Dedifferentiated amniotic fluid mesenchymal stem cell (primary cell): Measurements from ENCODE around the gene KSR2.
A peak's percentile ranks its signal among the peaks of the same experiment; 100 is the strongest.
"Not testable (repeated sequence)": the region's sequence is repeated elsewhere in the genome, so short reads cannot be mapped to it uniquely, and the experiment has no call there.

ENCODE experiments used
- DNase-seq: peaks from one replicate; pipeline ENCODE4 v3.0.0-alpha.2; 2016; ENCODE audit errors: extremely low spot score

Gene KSR2

DNA sequence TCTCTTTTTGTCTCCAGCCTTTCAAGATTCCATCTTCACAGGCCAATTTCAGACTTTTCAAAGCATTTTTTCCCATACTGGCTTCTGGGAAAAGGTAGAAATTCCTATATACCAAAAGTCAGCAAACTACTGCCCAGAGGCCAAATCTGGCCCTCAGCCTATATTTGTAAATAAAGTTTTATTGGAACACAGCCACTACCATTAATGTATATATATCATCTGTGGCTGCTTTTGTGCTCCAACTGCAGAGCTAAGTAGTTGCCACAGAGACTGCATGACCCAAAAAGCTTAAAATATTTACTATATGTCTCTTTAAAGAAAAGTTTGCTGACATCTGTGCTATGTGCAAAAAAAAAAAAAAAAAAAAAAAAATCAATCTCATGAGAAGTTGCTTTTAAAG is 76.3 kb downstream of the KSR2 start:
- DNase-seq, result no peak

DNA sequence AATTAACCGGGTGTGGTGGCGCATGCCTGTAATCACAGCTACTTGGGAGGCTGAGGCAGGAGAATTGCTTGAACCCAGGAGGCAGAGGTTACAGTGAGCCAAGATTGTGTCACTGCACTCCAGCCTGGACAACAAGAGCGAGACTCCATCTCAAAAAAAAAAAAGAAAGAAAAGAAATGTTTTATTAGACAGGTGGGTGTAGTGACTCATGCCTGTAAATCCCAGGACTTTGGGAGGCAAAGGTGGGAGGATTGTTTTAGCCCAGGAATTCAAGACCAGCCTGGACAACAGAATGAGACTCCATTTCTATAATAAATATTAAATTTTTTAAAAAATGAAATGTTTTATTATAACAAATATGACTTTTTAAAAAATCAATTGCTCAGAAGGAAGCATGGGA is 77.5 kb downstream of the KSR2 start:
- DNase-seq, result not testable (repeated sequence)

DNA sequence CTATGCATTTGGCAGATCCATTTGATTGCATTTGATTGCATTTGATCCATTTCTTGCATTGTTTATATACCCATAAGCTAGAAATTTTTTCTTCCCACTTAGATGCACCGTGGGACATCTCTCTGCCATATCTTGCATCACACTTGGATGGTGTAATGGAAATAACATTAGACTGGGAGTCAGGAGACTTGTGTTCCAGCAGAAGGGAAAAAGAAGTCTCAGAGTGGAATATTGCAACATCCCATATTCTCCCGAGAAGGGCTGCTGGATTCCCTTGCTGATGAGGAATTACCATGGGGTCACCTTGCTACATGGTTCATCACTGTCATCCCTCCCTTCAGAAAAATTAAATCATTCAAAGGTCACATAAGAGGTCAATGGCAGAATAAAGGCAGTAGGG is 78.1 kb downstream of the KSR2 start:
- no peak for DNase-seq

DNA sequence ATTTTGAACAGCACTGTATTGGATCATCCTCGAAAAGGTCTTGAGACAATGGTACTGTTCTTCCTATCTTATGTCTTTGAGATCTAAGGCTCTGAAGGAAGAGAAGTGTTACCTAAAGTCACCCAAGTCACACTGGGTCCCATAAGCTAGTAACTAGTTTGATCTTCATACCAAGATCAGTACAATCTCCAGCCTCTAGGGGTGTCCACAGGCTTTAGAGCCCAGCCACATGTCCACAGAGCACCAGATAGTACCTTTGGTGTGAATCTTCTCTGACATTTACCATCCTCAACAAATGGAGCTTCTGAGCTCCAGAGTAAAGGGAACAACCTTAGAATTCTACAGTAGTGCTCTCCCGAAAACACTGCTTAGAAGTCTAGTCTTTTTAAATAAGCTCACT is 78.7 kb downstream of the KSR2 start:
- DNase-seq, result no peak

DNA sequence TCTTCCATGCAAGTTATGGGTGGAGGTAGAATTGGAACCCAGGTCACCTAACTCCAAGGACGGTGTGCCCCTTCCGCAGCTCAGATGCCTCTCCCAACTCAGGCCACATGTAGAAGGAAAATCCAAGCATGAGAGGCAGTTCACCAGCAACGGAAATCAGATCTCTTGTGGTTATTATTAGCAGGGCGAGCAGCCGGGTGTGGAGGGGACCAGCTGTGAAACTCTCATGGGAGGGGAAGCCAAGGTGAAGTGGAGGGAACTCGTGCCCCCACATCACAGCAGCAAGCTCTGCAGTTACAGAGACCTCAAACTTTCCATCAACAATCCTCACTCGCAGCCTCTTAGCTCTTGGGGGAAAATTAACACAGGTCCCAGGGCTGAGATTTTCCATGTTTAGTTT is 79.7 kb downstream of the KSR2 start:
- no peak for DNase-seq

DNA sequence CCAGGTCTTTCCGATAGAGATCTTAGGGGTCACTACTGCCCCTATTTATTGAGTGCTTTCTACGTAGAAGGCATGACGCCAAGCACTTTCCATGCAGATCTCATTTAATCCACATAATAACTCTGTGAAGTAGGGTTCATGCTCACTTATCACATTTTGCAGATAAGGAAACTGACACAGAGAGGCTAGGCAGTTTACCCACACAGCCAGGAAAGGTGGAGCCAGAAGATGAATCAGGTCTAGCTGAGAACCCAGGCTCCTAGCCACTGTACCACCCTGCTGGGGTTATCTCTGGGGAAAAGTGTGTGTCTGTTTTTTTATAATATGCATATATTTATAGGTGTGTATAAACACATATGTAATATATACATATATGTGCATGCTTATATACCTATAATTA is 83.6 kb downstream of the KSR2 start:
- no peak for DNase-seq

DNA sequence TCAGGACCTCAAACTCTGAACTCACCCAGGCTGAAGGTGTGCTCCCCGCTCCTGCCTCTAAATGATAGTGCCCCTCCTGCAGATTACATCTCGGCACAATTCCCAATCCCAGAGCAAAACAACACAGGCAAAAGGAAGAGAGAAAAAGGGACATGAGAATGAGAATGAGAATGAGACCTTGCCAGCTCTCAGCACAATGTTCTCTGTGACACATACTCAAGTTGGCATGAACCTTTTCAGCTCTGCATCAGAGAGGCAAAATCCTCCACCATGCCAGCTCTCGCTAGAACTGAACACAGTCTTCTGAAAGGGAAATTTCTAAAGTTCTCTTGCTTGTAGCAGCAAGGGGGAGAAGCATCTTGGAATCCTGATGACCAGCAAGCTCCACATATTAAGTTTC is 84.6 kb downstream of the KSR2 start:
- DNase-seq, result no peak

DNA sequence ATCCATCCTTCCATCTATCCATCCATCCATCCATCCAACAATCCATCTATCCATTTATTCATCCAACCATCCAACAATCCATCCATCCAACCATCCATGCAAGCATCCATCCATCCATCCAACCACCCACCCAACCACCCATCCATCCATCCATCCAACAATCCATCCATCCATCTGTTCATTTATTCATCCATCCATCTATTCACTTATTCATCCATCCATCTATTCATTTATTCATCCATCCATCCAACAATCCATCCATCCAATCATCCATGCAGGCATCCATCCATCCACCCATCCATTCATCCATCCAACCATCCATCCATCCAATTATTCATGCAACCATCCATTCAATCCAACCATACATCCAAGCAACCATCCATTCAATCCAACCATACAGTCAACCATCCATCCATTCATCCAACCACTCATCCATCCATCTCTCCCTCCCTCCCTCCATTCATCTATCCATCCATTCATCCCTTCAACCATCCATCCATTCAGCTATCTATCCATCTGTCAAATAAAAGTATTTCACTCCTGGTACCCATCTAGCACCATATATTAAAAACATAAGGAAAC is 86.1 kb downstream of the KSR2 start:
- no peak for DNase-seq

DNA sequence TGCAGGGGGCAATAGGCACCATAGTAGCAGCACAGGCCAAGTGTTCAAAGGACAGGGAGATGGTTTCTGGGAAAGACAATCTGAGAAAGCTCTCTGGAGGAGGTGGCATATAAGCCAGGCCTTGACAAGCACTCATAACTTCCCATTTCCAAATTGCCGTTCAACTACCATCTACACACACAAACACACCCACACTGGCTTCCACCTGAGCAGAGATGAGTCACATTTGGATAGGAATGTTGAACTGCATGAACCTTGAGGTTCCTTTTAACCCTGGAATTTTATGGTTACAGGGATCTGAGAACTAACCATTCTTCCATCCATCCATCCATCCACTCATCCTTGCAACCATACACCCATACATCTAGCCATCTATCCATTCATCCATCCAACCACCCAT is 86.6 kb downstream of the KSR2 start:
- DNase-seq, result no peak

DNA sequence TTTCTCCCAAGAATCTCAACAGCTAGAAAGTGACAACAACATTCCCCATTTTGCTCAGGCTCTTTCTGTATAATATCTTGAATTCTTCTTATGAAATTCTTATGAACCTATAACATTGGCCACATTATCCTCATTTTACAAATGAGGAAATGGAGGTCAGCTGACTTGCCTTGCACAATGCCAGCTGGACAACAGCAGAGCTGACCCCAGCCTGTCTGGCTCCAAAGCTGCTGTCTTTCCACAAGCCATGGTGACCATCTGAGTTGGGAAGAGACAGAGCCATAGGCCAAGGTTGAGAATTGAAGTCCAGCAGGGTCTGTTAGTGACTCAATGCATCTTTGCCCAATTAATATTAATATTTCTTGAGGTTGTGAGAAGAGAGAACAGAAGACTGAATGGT is 87.3 kb downstream of the KSR2 start:
- no peak for DNase-seq

DNA sequence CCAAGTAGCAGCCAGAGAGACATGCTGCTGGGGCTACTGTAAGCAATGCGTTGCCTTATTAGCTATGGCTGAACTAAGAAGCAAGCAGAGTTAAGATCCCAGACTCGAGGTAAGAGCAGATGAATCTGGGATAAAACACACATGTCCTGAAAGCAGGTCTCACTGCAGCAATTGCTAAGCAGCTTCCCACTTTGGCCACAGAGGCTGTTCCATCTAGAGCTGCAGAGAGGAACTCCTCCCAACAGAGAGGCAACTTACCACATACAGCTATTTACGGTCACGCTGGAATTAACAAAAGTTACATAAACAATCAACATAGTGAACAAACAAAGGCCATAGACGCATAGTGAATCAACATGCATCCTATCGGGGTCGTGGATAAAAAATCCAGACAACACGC is 90.2 kb downstream of the KSR2 start:
- no peak for DNase-seq

DNA sequence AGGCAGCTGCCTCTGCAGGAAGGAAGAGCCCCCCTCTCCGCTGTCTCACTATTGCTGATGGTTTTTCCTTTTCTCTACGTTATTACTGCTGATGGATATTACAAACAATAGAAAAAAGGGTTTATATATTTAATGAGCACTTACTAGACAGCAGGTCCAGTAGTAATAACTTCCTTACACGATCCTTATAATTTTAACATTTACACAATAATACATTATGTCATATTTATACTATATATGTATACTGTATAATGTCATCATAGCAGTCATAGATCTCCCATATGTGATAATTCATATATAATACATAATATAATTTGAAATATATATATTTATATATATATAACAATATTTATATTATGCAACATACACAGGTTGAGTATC is 92.4 kb downstream of the KSR2 start:
- no peak for DNase-seq

DNA sequence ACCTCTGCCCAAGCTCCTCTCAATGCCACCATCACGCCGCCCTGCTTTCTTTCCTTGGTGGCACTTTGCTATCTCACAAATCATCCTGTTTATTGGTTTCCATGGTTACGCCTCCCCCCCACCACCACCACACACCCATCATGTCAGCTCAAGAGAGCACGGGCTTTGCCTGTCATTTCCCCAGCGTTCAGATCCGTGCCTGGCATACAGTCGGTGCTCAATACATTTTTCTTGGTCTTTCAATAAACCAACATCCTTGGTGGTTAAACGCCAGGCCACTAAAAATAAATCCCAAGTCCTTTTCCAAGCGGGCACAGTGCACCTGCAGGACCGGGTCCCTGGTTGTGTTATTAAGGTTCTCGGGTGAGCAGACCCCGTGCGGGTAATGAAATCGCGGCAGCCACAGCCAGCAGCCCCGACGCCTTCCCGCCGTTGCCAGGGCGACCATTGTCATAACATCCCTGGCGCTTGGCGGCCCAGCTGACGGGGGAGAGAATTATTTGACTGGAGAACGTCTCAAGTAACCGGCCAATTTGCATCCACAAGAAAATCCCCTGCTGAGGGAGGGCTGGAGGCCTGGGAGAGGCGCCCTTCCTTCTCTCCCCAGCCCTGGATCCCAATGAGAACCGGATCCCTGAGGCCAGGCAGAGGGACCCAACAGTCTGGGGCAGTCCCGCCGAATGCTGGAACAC is 92.9 kb downstream of the KSR2 start:
- DNase-seq, result no peak

DNA sequence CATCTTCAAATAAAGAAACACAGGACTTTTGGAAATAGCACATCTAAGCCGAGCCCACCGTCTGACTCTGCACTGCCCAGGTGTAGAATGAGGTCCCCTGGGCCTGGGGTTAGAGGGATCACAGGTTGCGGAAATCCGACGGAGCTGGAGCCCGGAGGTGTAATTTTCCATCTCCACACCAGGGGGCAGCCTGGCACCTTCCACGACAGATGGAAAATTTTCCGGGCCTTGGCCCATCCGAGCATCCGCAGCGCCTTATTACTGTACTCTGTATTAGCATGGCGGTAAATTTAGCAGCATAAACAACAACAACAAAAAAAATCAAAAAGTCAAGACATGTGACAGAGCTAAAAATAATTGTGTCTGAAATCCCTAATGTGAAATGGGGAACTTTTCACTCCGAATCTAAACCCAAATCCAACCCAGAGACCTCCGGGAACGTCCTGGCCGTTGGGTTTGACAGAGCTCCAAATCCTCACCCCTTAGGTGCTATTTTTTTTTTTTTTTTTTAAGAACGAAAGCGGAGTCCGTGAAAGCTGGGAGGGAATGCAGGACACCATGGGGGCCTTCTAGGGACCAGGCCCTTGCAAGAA is 93.9 kb downstream of the KSR2 start:
- peak; percentile 49 for DNase-seq

DNA sequence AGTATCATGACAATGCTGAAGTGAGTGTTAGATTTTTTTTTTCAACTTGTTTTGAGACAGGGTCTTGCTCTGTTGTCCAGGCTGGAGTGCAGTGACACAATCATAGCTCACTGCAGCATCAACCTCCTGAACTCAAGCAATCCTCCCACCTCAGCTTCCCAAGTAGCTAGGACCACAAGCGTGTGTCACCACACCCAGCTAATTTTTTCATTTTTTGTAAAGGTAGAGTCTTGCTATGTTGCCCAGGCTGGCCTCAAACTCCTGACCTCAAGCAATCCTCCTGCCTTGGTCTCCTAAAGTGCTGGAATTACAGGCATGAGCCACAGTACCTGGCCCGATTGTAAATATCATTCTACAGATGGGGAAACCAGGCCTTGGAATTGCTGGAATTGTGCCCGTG is 94.6 kb downstream of the KSR2 start:
- not testable (repeated sequence) for DNase-seq

DNA sequence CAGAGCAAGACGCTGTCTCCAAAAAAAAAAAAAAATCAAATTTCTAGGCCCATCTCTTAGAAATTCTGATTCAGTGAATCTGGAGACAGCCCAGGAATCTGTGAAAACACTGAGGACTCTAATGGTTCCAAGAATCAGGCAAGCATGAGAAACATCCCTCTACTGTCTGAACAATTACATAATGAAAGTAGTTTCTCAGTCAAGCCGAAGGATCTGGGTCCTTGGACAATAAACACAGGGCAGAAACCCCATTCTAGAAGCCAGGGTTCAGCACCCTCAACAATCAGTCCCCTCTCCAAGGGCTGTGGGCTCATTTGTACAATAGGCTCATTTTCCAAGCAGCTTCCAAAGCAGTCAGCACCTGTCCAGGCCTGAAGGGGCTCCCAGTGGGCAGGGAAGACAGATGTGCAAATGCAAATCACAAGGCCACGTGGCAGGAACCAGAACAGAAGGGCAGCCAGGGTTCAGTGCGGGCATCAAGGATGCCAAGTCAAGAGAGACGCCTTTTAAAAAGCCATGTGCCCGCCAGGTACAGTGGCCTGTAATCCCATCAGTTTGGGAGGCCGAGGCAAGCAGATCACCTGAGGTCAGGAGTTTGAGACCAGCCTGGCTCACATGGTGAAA is 96.1 kb downstream of the KSR2 start:
- DNase-seq, result no peak

DNA sequence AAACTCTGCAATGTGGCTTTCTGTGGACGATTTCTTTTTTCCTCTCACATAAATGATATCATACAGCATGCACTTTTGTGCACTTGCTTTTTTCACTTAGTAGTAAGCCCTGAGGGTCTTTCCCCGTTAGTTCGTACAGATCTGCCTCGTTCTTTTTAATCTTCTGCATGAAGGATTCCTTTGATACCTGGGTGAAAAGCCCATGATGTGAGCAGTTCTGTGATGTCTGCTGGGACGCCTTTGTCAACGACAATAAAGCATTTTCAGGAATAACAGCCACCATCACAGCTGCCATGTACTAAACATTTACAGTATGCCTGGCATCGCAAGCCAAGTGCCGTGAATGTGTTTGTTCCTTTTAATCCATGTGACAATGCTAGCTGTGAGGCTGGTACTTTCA is 99.2 kb downstream of the KSR2 start:
- no peak for DNase-seq

DNA sequence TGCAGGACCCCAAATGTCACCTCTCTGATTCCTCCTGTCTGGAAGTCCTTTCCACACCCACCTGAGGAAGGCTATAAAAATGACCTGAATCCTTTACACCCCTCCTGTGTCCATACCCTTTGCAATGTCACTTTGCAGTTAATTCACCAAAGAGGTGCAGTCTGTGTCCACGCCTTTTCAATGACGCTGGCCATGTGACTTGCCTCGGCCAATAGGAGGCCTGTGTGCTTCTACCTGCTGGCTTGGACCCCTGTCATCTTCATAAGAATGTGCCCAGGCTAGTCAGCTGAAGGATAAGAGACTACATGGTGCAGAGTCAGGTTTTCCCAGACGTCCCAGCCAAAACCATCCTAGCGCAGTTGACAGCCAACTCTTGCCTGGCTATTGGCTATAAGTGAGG is 101.4 kb downstream of the KSR2 start:
- DNase-seq, result no peak

DNA sequence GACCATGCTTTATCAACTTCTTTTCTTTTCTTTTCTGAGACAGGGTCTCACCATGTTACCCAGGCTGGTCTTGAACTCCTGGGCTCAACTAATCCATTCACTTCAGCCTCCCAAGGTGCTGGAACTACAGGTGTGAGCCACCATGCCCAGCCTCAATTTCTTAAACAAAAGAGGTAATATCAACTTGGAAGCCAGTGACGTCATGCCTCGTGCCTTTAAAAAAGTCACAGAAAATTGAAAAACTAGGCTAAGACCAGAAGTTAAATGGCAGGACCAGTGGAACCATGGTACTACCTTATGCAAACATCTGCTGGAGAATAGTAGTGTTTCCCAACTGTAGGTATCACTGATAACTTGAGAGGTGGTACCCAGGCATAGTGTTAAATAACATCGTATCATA is 103.3 kb downstream of the KSR2 start:
- DNase-seq, result no peak

DNA sequence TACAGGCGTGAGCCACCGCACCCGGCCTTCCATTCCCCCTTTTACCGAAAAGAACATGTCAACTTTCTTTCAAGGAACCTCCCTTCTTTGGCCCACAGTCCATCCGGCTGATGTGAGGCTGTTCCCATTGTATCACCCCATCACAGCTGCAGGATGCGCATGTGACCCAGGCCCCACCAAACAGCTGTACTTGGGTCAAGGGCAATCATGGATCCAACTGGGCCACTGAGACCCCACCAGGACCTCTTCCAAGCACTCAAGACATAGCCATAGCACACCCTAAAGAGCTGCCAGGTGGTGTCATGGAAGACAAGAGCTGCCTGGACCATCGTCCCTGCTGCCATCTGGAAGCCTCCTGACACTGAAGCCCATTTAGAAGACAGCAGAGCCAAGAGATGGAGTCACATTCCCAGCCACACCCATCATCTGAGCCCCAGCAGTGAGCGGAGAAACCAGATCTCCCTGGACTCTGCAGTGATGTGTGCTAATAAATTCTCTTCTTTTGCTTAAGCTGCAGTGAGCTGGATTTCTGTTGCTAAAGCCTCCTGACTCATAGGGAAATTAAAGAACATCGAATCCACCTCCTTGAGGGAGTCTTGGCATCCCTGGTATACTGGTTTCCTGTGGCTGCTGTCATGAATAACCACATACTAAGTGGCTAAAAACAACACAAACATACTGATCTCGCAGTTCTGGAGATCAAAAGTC is 105.6 kb downstream of the KSR2 start:
- no peak for DNase-seq

DNA sequence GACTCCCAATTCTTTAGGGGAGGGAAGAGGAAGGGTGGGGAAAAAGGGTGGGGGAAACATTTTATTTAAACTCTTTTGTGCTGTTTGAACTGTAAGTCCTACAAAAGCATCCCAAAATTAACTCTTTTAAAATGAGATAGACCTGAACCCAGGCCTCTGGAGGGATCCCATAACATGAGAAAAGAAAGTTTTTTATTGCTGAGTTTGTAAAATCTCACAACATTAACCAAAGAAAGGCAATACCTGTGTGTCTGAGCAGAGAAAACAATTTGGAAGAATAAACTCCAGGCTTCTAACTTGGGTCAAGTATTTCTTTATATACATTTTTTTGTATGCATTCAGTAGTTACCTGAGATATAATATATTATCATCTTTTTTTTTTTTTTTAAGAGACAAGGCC is 107.1 kb downstream of the KSR2 start:
- DNase-seq, result no peak

DNA sequence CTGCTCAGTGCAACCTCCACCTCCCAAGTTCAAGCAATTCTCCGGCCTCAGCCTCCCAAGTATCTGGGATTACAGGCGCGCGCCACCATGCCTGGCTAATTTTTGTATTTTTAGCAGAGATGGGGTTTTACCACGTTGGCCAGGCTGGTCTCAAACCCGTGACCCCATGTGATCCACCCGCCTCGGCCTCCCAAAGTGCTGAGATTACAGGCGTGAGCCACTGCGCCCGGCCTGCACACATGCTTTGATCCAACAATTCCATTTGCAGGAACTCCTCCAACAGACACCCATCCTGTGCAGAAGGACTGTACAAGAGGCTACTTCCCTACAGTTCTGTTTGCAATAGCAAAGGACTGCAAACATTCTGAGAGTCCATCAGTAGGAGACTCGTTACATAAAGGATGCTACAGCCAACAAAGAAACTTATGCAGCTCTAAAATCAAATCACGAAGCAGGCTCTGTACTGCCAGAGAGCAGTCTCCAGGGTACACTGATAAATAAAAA is 108.0 kb downstream of the KSR2 start:
- DNase-seq, result not testable (repeated sequence)
